Stimulated activated CD4-positive, alpha-beta T cell treated with anti-CD3 and anti-CD28 coated beads, Interleukin-12 subunit alpha, Interleukin-12 subunit beta, amount 100 ng/mL, for 24 hours (primary cell): ENCODE results near the gene DIS3L2.
"Not testable (repeated sequence)": the region's sequence is repeated elsewhere in the genome, so short reads cannot be mapped to it uniquely, and the experiment has no call there.

Source experiments
- DNase-seq, 2 experiments: peaks; one replicate each; pipeline ENCODE4 v3.0.0-alpha.2; 2020; ENCODE audit warnings: low read depth in 2 of 2

DIS3L2 gene

DNA sequence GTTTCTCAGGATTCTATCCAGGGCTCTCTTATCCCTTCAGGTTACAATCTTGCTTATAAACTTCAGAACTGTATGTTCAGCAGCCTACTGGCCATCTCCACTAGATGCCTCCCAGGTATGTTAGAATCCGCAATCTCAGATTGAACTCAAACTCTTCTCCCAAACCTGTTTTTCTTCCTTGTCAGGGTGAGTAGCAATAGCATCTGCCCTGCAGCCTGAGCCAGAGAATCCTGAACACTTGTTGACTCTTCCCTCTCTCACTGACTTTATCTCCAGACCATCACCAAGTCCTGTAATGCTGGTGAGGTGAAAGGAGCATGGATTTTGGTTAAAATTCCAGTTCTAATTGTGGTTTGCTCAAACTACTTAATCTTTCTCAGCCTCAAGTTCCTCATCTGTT lies 334.5 kb downstream of the DIS3L2 start:
- DNase-seq: no peak

DNA sequence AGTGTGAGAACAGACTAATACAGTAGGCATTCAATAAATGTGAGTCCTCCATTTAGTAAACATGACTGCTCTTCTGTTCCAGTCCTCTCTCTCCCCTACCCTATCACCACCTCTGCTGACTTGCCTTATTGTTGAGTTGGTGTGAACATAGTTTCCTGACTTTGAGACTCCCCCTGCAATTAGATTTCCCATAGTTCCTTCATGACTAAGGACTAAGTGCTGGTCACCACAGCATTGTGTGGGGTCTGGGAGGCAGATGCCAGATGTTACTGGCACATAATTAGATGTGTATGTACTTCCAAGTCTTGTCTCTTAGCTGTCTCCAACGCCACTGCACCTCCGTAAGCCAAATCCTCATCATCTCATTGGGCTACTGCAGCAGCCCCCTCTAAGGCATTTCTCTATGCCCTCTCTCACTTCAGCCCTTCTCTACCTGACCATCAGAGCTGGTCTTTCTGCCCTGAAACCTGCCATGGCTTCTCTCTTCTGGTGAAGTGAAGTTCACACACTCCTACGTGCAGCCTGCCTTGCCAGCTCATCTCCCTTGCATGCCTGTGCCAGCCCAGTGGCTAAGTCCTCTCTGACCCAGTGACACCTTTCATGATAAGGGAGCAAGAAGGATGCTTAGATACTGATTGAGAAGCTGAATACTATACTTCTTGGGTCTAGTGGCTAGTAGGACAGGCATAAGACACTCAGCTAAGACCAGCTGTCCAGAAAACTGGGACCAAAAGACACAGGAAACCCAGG lies 335.4 kb downstream of the DIS3L2 start:
- no peak for DNase-seq

DNA sequence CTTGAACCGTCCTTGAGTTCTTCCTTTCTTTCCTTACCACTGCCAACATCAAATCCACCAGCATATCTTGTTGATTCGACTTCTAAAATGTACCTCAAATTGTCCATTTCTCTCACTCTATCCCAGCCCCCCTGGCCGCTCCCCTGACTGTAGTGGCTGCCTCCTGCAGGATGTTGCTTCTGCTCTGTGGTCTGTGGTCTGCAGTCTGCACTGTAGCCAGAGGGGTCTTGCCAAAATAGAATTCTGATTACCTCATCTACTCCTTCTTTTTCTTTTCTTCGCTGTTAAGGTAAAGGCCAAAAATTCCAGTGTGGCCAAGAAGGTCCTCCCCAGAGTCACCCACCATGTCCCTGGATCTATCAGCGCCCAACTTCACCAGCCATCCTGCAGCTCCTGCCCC lies 337.6 kb downstream of the DIS3L2 start:
- no peak for DNase-seq

DNA sequence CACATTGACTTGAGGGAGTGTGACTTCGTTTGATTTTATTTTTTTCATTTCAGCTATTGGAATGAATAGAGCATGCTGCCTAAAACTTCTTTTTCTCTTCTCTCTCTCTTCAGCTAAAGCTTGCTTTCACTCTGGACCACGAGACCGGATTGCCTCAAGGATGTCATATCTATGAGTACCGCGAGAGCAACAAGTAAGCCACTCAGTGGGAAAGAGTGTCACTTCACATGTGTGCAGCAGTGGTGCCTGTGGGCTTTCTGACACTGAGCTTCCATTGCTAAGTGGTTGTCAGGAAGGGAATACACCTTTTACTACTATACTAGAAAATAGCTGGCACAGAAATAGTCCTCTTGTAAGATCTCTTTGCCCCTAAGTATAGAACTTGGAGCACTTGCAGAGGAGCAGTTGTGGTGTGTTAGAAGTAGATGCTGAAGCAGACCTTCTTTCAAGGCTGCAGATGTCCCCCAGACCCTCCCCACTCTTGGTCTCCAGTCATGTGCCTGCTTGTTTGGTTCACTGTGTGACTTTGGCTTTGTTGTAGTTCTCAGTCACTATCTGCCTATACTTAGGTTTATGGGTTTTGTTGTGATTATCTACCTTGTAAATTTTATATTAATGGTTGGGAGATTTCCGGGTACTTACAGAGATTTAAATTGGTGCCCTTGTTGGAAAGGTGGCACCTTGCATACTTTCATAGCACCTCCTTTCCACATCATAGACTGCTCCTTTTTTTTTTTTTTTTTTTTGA lies 338.6 kb downstream of the DIS3L2 start:
- no peak for DNase-seq

DNA sequence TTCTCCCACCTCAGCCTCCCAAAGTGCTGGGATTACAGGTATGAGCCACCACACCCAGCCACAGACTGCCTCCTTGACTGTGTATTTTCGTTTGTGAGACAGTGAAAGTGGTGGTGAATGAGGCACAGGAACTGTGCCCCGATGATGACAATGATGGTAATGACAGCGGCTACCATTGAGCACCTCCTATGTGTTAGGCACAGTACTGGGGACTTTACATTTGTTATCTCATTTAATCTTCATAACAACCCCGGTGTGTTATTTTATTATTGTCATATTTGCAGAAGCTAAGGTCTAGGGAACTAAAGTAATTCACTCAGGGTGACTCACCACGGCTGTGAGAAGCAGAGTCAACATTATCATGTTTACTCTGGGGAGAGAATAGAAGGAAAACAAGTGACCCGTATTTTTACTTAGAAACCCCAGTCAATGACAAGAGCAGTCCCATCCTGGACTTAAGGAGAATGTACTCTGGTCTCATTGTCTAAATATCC lies 339.4 kb downstream of the DIS3L2 start:
- DNase-seq: no peak

DNA sequence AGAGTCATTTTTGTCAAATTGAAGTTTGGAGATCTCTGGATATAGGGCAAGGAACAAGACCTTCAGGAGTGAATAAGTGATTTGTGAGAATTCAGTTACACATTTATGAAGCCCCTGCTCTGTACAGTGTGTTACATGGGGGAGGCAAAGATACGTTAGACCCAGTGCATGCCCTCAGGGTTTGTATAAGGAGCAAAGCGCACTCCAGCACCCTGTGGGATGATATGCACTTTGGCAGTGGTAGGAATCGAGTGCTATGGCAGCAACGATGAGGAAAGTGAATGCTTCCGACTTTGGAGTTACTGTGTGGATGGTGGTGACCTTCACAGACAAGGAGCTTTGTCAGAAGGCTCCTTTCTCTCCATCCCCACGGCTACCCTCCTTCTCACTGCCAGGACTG lies 342.7 kb downstream of the DIS3L2 start:
- no peak for DNase-seq

DNA sequence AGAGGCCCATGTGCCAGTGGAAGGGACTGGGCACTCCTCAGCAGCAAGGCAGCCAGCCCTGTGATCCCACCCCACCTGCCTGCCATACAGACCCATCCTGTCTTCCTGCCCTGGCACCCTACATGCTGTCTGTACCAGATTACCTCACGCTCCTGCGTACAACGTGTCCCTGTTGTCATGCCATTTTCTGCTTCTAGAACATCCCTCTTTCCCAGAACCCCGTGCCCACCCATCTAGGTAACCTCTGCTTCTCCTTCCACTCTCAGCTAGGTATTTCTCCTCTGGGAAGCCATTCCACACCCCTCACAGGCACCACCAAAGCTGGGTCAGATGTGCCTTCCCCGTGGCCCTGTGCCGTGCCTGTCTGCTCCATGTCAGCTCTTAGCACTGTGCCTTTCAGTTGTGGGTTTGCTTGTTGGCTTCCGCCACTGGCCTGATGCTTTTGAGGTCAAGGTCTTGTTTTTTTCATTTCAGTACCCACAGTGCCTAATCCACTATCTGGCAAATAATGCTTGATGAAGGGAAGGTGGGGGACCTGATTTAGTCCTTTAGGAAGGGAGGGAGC lies 345.3 kb downstream of the DIS3L2 start:
- DNase-seq: no peak

DNA sequence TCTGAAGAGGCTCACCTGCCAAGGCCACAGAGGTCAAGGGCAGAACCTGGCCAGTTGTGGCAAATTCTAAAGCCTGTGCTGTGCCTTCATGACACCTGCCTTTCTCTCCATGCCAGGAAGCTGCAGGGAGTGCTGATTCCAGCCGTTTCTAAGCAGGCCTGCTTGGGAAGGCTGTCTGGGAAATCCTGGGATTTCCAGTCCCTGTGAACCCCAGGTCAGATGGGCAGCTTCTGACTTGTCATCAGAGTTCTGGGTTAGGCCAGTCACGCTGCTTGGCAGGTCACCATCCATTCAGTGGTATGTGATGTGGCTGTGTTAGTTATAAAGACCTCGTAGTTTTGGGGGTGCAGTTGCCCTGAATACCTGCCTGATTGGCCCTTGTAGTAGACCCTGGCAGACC lies 346.3 kb downstream of the DIS3L2 start:
- no peak for DNase-seq

DNA sequence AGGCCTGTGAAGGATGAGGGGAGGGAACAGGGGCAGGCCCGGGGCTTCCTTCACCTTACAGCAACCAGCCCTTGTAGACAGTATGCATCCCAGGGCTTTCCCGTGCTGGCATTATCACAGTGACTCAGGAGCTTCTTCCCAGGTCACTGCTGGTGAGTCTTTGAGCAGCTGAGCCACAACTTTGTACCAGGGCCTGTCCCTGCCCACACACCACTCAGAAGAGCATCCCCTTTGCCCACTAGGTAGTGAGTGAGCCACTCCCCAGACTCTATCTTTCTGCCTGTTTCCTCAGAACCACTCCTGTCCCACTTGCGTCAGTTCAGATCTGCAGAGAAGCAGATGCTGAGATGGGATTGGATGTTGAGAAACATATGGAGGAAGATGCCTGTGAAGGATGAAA lies 347.5 kb downstream of the DIS3L2 start:
- DNase-seq: no peak

DNA sequence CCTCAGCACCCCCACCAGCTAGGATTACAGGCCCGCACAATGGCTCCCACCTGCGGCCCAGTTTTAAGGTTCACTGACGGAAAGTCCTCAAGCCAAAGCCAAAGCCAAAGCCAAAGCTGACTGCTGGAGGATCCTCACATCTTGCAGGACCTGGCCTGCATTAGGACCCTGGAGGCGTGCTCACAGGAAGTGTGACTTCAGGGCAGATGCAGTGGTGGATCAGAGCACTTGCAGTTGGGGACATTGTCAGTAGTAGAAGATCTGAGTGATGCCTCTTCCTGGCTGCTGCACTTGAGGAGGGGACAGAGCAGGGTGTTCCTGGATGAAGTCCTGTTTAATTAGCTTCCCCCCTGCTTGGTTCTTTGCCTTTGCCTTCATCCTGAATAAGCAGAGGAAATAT lies 348.1 kb downstream of the DIS3L2 start:
- DNase-seq: no peak

DNA sequence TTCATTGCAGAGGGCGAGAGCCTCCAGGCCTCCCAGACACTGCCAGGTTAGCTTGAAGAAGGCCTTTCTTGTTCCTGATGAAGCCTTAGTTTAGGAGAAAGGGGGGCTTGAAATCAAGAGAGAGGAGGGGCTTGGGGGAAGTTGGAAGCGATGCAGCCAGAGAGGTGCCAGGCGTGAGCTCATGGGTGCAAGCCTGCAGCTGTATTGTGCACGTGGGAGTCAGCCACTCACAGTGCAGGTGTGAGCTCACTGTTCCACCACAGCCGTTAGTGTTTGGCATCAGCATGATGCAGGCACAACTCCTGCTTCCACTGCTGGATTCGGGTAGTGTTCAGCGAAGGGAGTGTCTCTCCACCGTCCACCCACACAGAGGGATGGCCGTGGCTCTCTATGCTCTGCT lies 348.6 kb downstream of the DIS3L2 start:
- no peak for DNase-seq

DNA sequence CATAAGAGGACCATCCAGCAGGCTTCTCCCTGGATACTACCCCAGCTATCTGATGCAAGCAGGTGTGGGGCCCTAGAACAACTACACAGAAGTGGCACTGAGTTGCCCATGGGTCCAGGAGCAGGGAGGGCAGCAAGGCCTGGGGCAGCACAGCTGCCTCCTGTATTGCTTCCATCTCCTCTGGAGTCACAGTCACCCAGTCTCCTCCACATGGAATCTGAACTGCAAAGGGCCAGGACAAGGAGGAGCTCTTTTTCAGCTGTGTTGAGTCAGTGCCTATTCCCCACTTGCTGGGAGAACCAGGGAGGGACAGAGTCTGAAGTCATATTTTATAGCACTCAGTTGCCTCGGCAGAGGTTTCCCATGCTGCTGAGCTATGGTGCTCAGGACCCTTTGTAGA lies 349.2 kb downstream of the DIS3L2 start:
- DNase-seq: no peak

DNA sequence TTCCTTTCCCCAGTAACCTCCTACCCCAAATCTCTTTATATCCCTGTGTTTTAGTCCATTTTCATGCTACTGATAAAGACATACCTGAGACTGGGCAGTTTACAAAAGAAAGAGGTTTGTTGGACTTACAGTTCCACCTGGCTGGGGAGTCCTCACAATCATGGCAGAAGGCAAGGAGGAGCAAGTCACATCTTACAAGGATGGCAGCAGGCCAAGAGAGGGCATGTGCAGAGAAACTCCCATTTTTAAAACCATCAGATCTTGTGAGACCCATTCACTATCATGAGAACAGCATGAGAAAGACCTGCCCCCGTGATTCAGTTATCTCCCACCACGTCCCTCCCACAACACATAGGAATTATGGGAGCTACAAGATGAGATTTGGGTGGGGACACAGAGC lies 352.1 kb downstream of the DIS3L2 start:
- not testable (repeated sequence) for DNase-seq

DNA sequence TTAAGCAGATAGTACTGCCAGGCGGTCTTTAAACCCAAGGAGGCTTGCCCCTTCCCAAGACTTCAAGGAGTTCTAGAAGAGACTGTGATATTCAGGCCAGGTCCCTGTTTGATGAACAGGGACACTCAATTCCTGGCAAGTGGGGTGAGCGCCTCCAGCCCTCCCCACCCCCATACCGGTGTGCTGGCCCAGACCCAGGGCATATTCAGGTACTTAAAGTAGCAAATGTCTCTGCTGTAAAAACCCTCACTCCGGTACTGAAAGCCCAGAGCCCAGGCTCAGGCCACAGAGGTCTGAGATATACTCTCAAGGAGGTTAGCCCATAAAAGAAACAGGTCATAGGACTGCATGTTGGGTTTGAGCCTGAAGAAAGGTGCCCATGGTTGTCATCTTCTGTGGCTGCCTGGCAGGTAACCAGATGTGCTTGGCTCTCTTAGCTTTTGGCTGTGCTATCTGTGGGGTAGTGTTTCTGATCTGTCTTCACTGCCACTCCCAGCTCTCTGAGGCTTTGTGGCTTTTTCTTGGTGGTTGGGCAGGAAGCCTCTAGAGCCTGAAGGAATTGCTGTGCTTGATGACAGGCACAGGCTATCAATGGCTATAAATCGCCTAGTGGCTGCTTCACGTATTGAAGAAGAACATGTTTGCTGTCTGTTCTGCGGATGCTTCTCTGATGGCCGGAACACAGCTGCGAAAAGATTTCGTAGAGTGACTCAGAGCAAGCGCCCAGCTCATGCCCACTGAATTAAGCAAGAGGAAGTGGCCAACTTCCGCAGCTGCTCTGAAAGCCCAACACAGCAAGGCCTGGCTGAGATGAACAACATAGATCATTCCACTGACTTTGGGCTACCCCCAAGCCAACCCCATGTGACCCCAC lies 353.8 kb downstream of the DIS3L2 start:
- DNase-seq: peak; percentile 33 to 52

DNA sequence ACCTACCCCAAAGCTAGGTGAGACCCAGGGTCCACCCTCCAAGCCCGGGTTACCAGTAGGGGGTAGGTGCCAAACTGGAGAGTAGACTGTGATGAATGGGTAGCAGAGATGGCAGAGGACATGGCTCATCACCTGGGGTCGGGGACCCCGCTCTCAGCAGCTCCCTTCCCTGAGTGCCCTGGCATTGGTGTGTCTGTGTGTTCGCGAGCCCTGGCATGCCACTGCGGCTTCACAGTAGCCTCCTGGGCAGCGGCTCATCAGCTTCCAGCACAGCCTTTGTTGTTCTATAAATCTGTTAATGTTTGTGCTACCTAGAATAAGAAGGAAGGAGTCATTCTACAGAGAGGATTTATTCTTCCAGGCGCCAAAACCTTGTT lies 354.4 kb downstream of the DIS3L2 start:
- DNase-seq: no peak

DNA sequence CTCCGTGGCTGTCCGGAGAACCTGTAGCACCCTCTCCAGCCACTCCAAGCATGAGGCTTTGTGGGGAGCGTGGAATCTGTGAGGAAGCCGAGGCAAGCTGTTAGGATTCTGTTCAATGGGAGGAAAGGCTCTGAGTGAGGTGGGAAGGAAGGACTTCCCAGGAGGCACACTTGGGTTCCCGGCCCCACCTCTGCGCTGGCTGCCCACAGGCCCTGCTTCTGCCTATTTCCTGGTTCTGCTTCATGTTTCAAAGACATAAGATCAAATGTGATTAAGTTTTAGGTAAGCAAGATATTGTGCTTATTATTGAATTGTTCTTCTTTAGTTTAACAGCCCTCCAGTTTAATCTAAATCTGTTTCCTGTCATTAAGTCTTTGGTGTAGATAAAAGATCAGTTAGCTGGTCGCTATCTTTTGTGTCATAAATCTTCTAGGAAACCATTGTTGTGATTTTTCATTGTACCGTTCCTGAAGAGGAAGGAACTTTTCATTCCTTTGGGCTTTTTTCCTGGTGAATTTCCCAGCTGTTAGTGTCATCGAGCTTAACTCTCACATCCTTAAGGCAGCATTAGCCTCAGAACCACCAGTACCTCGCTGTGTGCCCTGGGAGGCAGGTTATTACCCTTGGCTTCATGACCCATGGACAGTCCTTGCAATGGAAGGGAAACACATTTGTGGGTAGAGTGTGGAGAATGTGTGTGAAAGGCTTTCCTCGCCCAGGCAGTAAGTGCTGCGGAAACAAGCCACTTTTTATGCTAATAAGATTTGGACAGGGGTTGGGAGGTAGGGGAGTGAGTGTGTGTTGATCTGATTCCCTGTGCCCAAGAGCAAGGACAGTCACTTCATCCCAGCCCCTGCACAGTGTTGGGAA lies 355.2 kb downstream of the DIS3L2 start:
- DNase-seq: no peak

DNA sequence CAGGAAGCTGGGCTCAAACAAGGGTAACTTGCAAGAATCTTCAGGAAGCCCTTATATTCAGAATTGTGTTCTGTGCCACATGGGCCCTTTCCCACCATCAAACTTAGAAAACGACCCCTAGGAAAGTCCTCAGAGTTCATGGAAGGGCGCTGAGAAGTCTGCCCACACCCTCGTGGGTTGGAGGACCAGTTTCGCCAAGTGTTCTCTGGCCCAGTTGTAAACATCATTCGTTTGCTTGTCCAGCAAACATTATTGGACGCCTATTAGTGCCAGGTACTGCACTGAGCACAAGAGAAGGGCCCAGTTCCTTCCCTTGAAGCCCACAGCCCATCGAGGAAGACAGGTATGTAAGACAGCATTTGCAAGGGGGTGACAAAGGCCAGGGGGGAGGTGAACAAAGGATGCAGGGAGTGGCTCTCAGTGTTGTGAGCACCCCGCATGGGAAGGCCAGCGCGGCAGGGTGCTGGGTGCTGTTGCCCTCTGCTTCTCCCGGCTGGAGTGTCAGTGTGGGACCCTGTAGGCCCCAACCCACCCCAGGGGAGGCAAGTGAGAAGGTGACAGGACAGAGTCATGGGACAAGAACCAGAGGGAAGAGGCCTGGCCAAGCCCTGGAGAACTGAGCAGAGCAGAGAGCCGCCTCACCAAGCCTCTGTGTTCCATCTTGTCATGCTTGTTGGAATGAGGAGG lies 356.8 kb downstream of the DIS3L2 start:
- no peak for DNase-seq

DNA sequence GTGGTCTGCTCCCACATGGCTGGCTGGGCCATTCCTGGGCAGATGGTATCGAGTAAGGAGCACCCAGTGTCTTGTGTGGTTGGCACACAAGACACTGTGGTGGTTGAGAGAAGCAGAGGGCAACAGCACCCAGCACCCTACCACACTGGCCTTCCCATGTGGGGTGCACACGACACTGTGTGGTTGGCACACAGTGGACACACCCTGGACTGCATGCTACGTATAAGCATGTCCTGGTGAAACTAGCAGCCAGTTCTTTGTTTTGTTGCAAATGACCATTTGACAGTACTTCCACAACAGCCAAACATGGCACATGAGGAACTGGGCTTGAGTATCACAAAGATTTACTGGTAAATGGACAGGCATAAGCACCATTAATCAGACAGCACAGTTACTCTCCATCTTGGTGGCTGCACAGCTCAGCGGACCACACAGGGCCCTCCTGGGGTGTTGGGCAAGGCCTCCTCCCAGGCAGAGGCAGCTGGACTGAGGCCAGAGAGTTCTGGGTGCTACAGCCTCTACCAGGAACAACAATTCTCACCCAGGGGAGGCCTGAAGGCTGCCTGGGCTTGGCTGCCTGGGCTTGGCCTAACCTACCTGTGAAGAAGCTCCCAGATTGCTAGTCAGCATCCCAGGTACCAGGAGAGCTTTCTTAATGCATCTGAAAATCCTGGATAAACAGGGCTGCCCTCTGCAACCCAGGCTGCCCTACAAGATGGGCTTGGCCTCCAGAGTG lies 357.7 kb downstream of the DIS3L2 start:
- no peak for DNase-seq

DNA sequence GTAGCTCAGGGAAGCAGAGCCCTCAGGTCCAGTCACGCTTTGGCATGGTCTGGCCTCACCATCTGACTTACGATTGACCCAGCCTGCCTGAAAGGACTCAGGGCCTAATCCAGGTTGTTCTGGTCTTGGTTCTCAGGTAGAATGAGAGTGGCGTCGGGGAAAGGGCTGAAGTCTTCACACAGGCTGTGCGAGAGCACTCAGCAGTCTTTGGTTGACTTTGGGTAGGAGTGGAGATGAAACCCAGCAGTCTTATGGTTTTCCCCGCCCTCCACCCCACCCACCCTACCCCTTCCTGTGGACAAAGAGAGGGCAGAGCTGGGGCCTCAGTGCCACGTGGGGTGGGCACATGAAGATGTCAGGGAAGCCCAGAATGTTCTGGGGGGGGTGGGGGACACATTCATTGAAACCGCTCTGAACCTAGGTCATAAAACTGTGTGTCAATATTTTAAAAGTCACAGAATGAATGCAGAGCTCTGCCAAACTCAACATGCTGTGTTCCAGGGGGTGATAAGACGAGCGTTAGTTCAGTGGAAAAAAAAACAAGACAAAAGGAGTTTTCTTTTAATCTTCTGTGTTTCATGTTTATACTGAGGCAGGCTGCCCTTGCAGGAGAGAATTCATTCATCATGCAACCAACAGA lies 358.4 kb downstream of the DIS3L2 start:
- no peak for DNase-seq
